Neural progenitor cell (in vitro differentiated cells): ENCODE measurements around the gene PRDM5.

Experiments
- CTCF ChIP-seq: fragments of 200-600 bp; sonication (generic); IDR thresholded peaks from 2 replicates; pipeline ENCODE4 v1.5.1; 2017; ENCODE audit warnings: antibody characterized with exemption, mild to moderate bottlenecking
- EZH2 ChIP-seq: fragments of 200-600 bp; sonication (generic); IDR thresholded peaks from 2 replicates; pipeline ENCODE4 v1.6.1; 2017; ENCODE audit warnings: antibody characterized with exemption, mild to moderate bottlenecking, moderate library complexity
- EZH2phosphoT487 ChIP-seq: fragments of 200-600 bp; sonication (generic); IDR thresholded peaks from 2 replicates; pipeline ENCODE4 v1.6.1; 2017; ENCODE audit warnings: antibody characterized with exemption

GRCh38 chr4:120683897-120684540, 238.5 kb downstream of the PRDM5 start:
- TF ChIP-seq CTCF (no peak), EZH2phosphoT487 (no peak), EZH2 (no peak)
